HCT116 (cell line): ENCODE measurements around the gene AJUBA.

ENCODE experiments used
- CEBPB ChIP-seq: IDR thresholded peaks from 2 replicates; pipeline ENCODE4 v1.6.1; 2012; ENCODE audit warnings: low read depth
- RAD21 ChIP-seq: IDR thresholded peaks from 2 replicates; pipeline ENCODE4 v1.6.1; 2012; ENCODE audit warnings: low read depth, mild to moderate bottlenecking
- TF ChIP-seq, protein P1 (sequence below), 3 experiments: fragments of 200-600 bp in 1 of 3; sonication (generic) in 1 of 3; IDR thresholded peaks in 2 of 3; conservative IDR thresholded peaks in 1 of 3; 2 replicates each; pipeline ENCODE4 v1.5.1; 2012 to 2017; ENCODE audit warnings: low read depth in 2 of 3, low read length in 2 of 3, antibody characterized with exemption in 1 of 3, borderline replicate concordance in 1 of 3, control low read depth in 1 of 3, mild to moderate bottlenecking in 1 of 3, mixed read lengths in 1 of 3, mixed run types in 1 of 3, moderate library complexity in 1 of 3; ENCODE audit not compliant: insufficient read depth in 1 of 3
- TF ChIP-seq, protein P2 (sequence below): IDR thresholded peaks from 2 replicates; pipeline ENCODE4 v1.6.1; 2012

DNA sequence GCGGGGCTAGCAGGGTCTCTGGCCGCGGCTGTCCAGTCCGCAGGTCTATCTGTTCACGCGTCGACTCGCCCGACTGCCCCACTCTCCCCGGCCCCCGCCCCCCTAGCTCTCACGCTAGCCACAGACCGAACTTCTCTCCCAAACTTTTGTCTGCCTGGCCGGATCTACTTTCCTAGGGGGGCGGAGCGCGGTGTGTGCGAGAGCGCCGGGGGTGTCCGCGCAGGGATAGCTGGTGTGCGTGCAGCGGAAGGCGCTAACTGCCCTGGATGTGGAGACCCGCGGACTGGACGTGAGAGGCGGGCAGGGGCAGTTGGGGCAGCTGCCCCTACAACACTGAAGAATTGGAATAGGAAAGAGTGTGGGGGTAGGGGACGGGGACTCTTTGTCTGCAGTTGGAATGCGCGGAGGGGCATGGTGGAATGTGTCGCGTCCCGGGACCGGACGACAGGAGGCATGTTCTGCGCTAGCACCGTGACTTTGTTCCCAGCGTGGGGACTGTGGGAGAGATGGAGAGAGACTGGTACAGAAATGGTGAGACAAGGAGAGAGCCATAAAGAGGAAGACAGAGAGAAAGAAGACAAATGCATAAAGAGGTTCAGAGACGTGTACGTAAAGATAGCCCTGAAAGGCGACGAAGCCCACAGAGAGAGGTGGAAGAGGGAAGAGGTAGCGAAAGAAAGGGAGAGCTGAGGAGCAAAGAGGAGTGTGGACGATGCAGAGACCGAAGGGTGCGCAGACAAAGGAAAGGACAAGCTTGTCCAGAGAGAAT is at the start of gene AJUBA:
- no peak for TF ChIP-seq CEBPB
- TF ChIP-seq, protein P1, sequence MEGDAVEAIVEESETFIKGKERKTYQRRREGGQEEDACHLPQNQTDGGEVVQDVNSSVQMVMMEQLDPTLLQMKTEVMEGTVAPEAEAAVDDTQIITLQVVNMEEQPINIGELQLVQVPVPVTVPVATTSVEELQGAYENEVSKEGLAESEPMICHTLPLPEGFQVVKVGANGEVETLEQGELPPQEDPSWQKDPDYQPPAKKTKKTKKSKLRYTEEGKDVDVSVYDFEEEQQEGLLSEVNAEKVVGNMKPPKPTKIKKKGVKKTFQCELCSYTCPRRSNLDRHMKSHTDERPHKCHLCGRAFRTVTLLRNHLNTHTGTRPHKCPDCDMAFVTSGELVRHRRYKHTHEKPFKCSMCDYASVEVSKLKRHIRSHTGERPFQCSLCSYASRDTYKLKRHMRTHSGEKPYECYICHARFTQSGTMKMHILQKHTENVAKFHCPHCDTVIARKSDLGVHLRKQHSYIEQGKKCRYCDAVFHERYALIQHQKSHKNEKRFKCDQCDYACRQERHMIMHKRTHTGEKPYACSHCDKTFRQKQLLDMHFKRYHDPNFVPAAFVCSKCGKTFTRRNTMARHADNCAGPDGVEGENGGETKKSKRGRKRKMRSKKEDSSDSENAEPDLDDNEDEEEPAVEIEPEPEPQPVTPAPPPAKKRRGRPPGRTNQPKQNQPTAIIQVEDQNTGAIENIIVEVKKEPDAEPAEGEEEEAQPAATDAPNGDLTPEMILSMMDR (IDR thresholded peaks at IDR 0.05 in 2 of 3, conservative IDR thresholded peaks at IDR 0.05 in 1 of 3; ENCODE audit: borderline replicate concordance in 1 of 3, insufficient read depth in 1 of 3, low read depth in 2 of 3, low read length in 2 of 3): no peak
- TF ChIP-seq, protein P2, sequence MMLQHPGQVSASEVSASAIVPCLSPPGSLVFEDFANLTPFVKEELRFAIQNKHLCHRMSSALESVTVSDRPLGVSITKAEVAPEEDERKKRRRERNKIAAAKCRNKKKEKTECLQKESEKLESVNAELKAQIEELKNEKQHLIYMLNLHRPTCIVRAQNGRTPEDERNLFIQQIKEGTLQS: no peak
- TF ChIP-seq RAD21: no peak
